DMS114 treated with DMSO at 0.1 percent for 48 hours (cell line): ENCODE measurements around the gene BAIAP2L1.
A peak's percentile ranks its signal among the peaks of the same experiment; 100 is the strongest.
"Not testable (repeated sequence)": the region's sequence is repeated elsewhere in the genome, so short reads cannot be mapped to it uniquely, and the experiment has no call there.

ENCODE experiments used
- DNase-seq: peaks from one replicate; lab custom pipeline; 2025; ENCODE audit not compliant: unreplicated experiment; lab: John Stamatoyannopoulos, UW

The BAIAP2L1 gene, protein sequence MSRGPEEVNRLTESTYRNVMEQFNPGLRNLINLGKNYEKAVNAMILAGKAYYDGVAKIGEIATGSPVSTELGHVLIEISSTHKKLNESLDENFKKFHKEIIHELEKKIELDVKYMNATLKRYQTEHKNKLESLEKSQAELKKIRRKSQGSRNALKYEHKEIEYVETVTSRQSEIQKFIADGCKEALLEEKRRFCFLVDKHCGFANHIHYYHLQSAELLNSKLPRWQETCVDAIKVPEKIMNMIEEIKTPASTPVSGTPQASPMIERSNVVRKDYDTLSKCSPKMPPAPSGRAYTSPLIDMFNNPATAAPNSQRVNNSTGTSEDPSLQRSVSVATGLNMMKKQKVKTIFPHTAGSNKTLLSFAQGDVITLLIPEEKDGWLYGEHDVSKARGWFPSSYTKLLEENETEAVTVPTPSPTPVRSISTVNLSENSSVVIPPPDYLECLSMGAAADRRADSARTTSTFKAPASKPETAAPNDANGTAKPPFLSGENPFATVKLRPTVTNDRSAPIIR

GRCh38 chr7:98400542-98401340, at the start of gene BAIAP2L1:
TSS of gene BAIAP2L1 (minus strand) at chr7:98401090. CDS start at chr7:98400852, 238 bp downstream.
- peak; percentile 40 for DNase-seq

DNA sequence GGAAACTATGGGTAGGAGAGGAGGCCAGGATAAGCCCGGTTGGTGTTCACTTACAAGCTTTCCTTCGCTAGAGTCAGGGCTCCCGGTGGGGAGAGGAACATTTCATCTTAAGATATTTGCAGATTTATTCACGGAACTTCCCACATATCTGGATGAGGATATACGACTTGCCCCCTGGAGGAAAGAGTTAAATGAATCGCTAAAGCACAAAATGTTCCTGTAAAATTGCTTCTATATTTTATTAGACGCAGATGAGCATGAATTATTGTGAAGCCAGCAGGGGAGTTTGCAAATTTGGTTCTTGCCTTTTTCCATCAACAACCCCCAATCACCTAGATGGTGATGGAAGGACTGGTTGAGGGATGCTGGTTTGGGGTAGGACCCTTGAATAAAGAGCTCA, 47.9 kb upstream of the BAIAP2L1 start:
- DNase-seq = no peak

DNA sequence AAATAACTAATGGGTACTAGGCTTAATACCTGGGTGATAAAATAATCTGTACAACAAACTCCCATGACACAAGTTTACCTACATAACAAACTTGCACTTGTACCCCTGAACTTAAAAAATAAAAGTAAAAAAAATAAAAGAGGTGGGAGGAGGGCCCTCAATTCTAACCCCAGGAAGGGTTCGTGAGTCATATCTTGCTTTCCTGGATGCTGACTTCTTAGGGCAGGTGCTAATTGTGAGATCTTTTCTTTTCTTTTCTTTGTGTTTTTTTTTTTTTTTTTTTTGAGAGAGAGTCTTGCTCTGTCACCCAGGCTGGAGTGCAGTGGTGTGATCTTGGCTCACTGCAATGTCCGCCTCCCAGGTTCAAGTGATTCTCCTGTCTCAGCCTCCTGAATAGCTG, 40.1 kb upstream of the BAIAP2L1 start:
- DNase-seq = not testable (repeated sequence)

GRCh38 chr7:98439484-98439883, 38.6 kb upstream of the BAIAP2L1 start:
- DNase-seq = no peak

- DNase-seq = no peak
These were observed 33.2 kb upstream of the BAIAP2L1 start for GRCh38 chr7:98434087-98434486.

- DNase-seq = no peak
These were observed 28.9 kb upstream of the BAIAP2L1 start for GRCh38 chr7:98429799-98430198.

- DNase-seq = no peak
These were observed 22.2 kb upstream of the BAIAP2L1 start for GRCh38 chr7:98423043-98423442.

DNA sequence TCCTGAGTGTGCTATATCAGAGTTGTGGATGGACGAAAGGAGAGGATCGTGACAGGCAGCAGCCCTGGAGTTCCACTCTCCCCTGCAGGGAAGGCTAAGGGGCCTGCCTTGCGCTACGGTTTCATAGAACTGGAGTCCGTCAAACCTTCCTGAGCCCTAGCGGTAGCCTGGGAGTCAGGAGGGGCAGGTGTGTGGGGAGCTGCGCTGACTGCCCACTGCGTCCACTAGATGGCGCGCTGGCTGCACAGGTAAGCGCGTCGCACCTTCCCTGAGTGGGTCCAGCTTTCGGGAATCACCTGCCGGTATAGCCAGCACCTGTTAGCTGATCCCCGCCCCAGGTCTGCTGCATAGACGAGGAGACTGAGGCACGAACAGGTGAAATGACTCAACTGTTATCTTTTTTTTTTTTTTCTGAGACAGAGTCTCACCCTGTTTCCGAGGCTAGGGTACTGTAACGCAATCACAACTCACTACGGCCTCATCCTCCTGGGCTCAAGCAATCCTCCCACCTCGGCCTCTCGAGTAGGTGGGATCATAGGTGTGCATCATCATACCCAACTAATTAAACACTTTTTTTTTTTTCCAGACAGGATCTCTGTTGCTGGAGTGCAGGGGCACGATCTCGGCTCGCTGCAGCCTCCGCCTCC, 20.2 kb upstream of the BAIAP2L1 start:
- DNase-seq = no peak

DNA sequence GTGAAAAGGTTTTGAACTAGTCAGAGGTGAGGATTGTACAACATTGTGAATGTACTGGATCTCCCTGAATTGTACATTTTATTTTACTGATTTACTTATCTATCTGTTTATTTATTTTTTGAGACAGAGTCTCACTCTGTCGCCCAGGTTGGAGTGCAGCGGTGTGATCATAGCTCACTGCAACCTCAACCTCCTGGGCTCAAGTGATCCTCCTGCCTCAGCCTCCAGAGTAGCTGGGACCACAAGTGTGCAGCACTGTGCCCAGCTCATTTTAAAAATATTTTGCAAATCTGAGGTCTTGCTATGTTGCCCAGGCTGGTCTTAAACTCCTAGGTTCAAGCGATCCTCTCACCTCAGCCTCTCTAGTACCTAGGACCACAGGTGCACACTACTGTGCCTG, 19.1 kb upstream of the BAIAP2L1 start:
- DNase-seq = not testable (repeated sequence)

- not testable (repeated sequence) for DNase-seq
These were observed 18.4 kb upstream of the BAIAP2L1 start for GRCh38 chr7:98419316-98419691.

DNA sequence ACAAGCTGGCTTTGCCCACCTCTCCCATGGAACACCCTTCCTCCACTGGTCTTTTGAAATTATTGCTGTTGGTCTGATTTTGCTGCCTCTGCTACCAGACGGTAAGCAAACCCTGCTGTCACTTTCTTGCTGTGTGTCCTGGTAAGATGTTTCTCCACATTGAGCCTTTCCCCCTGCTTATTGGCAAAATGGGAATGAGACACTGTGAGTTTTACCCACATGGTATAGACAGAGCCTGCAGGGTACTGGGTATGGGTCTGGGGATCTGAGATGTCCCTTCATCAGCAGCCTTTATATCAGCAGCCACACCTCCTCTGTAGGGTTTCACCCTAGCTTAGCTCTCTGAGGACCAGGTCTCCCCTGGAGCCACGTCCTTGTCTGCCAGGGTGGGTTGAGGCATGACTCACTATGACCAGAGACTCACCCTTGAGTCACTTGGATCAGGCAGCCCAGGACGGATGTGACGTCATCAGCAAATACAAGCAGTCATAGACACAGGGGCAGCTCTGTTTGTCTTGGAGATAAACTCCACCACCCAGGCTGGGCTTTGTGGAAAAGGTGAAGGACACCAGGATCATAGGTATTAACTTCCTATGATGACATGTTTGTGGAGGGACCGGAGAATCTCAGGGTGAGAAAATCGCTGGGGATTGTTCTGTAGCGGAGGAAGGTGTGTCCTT, 17.9 kb upstream of the BAIAP2L1 start:
- DNase-seq = no peak

- no peak for DNase-seq
These were observed 17.4 kb upstream of the BAIAP2L1 start for GRCh38 chr7:98418271-98418635.

- not testable (repeated sequence) for DNase-seq
These were observed 16.8 kb upstream of the BAIAP2L1 start for GRCh38 chr7:98417604-98418270.

DNA sequence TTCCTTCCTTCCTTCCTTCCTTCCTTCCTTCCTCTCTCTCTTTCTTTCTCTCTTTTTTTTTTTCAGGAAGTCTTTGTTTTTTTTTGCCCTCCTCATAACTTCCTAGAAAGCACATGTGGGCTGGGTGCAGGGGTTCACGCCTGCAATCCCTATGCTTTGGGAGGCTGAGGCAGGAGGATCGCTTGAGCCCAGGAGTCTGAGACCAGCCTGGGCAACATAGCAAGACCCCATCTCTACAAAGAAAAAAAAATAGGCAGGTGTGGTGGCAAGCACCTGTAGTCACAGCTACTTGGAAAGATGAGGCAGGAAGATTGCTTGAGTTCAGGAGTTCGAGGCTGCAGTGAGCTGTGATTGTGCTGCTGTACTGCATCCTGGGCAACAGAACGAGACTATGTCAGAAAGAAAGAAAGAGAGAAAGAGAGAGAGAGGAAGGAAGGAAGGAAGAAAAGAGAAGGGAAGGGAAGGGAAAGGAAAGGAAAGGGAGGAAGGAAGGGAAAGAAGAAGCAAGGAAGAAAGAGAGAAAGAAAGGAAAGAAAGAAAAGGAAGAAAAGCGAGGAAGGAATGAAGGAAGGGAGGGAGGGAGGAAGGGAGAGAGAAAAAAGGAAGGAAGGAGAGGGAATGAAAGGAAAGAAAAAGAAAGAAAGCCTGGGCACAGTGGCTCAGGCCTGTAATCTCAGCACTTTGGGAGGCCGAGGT, 13.5 kb upstream of the BAIAP2L1 start:
- no peak for DNase-seq

DNA sequence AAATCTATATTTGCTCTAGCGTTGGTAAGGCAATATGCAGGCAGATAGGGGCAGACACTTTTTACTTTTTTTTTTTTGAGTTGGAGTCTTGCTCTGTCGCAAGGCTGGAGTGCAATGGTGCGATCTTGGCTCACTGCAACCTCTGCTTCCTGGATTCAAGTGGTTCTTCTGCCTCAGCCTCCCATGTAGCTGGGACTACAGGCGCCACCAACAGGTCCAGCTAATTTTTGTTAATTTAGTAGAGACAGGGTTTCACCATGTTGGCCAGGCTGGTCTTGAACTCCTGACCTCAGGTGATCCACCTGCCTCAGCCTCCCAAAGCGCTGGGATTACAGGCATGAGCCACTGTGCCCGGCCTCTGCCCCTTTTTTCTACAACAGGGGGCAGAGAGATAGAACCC, 12.8 kb upstream of the BAIAP2L1 start:
- DNase-seq = not testable (repeated sequence)

DNA sequence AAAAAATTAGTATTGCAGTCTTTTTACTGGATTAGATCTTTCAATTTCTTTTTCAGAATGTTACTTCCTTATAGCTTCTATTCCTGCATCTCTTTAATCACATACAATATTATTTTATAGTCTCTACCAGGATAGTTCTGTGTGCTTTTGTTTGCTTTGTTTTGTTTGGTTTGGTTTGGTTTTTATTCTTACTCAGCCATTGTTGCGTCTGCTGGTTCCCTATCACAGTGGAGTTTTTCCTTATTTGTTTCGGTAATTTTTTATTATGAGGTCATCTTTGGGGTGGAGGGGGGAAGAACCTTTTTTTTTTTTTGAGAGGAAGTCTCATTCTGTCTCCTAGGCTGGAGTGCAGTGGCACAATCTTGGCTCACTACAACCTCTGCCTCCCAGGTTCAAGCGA, 9.0 kb upstream of the BAIAP2L1 start:
- no peak for DNase-seq

DNA sequence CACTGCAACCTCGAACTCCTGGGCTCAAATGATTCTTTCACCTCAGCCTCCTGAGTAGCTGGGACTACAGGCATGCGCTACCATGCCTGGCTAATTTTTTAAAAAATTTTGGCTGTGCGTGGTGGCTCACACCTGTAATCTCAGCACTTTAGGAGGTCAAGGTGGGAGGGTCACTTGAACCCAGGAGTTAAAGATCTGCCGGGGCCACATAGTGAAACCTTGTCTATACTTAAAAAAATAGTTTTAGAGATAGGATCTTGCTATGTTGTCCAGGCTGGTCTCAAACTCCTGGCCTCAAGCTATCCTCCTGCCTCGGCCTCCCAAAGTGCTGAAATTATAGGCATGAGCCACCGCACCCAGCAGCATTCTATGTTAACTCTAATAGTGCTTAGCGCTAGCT, 7.3 kb upstream of the BAIAP2L1 start:
- DNase-seq = not testable (repeated sequence)

DNA sequence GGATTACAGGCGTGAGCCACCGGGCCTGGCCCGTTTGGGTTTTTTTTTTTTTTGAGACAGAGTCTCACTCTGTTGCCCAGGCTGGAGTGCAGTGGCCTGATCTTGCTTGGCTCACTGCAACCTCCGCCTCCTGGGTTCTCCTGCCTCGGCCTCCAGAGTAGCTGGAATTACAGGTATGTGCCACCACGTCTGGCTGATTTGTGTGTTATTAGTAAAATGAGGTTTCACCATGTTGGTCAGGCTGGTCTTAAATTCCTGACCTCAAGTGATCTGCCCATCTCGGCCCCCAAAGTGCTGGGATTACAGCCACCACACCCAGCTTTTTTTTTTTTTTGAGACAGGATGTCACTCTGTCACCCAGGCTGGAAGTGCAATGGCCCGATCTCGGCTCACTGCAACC, 5.9 kb upstream of the BAIAP2L1 start:
- no peak for DNase-seq

DNA sequence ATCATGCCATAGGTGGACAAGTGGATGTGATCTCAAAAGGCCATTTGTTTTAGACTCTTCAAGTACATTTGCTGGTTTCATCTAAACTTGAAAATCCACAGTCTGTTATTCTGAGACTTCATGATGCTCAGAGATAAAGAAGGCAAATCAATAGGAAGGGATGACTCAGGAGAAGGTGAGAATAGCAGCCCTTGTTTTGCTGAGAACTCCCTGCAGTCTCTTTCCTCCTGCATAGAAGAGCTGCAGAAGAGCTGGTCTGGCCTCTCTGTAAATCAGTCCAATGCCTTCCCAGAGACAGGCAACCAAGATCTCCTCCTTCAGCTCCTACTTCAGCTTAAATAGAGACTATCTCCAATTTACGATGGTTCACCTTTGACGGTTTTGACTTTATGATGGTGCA, 4.0 kb upstream of the BAIAP2L1 start:
- no peak for DNase-seq
